K562 (cell line): ENCODE data around the gene RYK. TPM values are rescaled to one million over a fixed set of nuclear protein-coding genes. Genes with fewer than 3 reads are reported as not detected.

Experiments used
- ATAC-seq: fragments of 200-7000 bp; cut with Tn5 transposase; 3 replicates; pipeline ENCODE4 v1.9.1; 2020; ENCODE audit warnings: moderate library complexity
- BruUV-seq: library from RNA; stranded (reverse); fragments of 400-500 nt; replicated peaks from 2 replicates; lab custom pipeline; 2021; lab: Mats Ljungman, UMichigan
- CTCF ChIA-PET: fragments of 300-600 bp; formaldehyde crosslinking; extraction: SDS; loops from one replicate; lab custom pipeline; 2021; ENCODE audit warnings: low intra/inter-chr PET ratio; lab: Yijun Ruan, JAX
- POLR2A ChIA-PET: fragments of 300-600, 350-650 bp; sonication (Branson Sonifier 250); formaldehyde crosslinking; extraction: SDS; loops from one replicate; lab custom pipeline; 2021; ENCODE audit warnings: antibody characterized with exemption, inconsistent platforms; lab: Yijun Ruan, JAX
- DNase-seq, 4 experiments: peaks; one replicate each; pipeline versions ENCODE4 v3.0.0 to v3.0.0-alpha.2; 2011 to 2018; ENCODE audit warnings: low spot score in 3 of 4, mixed read lengths in 3 of 4; ENCODE audit errors: extremely low read depth in 1 of 4
- FAIRE-seq: peaks from 2 replicates; lab custom pipeline; 2011; peaks lifted over from hg19 to GRCh38; lab: Jason Lieb, UNC
- H2AFZ ChIP-seq: 2 replicates; pipeline ENCODE4 v1.6.0; 2011; ENCODE audit warnings: low read depth, low read length, control low read depth, inconsistent platforms
- H3K27ac ChIP-seq: fragments of 200-600 bp; 3 replicates; pipeline ENCODE4 v1.8.0; 2011; ENCODE audit warnings: low read depth, mild to moderate bottlenecking, control low read depth, inconsistent platforms, low read length, moderate library complexity, mixed read lengths; ENCODE audit errors: extremely low read depth
- H3K27me3 ChIP-seq, 2 experiments: fragments of 300-600 bp in 1 of 2; 2 replicates in 1 of 2; 3 replicates in 1 of 2; pipeline versions ENCODE4 v1.6.0 to v1.8.0; 2011; ENCODE audit warnings: inconsistent platforms in 2 of 2, low read length in 2 of 2, mild to moderate bottlenecking in 1 of 2, mixed read lengths in 1 of 2, moderate library complexity in 1 of 2; ENCODE audit not compliant: control insufficient read depth in 2 of 2, insufficient read depth in 2 of 2
- H3K36me3 ChIP-seq: fragments of 300-600 bp; 3 replicates; pipeline ENCODE4 v1.8.0; 2011; ENCODE audit warnings: mild to moderate bottlenecking, low read length, inconsistent platforms; ENCODE audit not compliant: control insufficient read depth, insufficient read depth
- H3K4me1 ChIP-seq, 2 experiments: fragments of 200-600 bp in 1 of 2; replicated peaks in 1 of 2; 2 replicates in 1 of 2; 3 replicates in 1 of 2; pipeline versions ENCODE4 v1.5.1 to v1.8.0; 2011; ENCODE audit warnings: inconsistent platforms in 2 of 2, low read length in 2 of 2, mild to moderate bottlenecking in 1 of 2, mixed read lengths in 1 of 2, moderate library complexity in 1 of 2; ENCODE audit not compliant: control insufficient read depth in 2 of 2, insufficient read depth in 2 of 2
- H3K4me2 ChIP-seq: 2 replicates; pipeline ENCODE4 v1.6.1; 2011; ENCODE audit warnings: low read length, control low read depth, inconsistent platforms, mixed read lengths; ENCODE audit not compliant: insufficient read depth
- H3K4me3 ChIP-seq: fragments of 200-600 bp; sonication (generic), shearing (Covaris generic); 2 replicates; pipeline ENCODE4 v1.5.1; 2016; ENCODE audit warnings: control low read depth, inconsistent platforms
- H3K79me2 ChIP-seq: fragments of 200-600 bp; 3 replicates; pipeline ENCODE4 v1.8.0; 2011; ENCODE audit warnings: low read length, inconsistent platforms; ENCODE audit not compliant: control insufficient read depth, insufficient read depth
- H3K9ac ChIP-seq, 2 experiments: 2 replicates each; pipeline versions ENCODE4 v1.6.0 to v1.6.1; 2011; ENCODE audit warnings: low read depth in 2 of 2, low read length in 2 of 2, control low read depth in 1 of 2, inconsistent platforms in 1 of 2, mild to moderate bottlenecking in 1 of 2, mixed read lengths in 1 of 2; ENCODE audit not compliant: insufficient read depth in 1 of 2
- H3K9me1 ChIP-seq: one replicate; pipeline ENCODE4 v1.6.0; 2011; ENCODE audit warnings: inconsistent platforms, mild to moderate bottlenecking, low read length, moderate library complexity; ENCODE audit not compliant: control insufficient read depth, insufficient read depth
- H3K9me3 ChIP-seq: replicated peaks from 2 replicates; pipeline ENCODE4 v1.5.1; 2011; ENCODE audit warnings: low read depth, low read length, inconsistent platforms; ENCODE audit not compliant: control insufficient read depth, insufficient read depth
- H4K20me1 ChIP-seq: replicated peaks from 2 replicates; pipeline ENCODE4 v1.6.1; 2011; ENCODE audit warnings: low read length, inconsistent platforms, mixed read lengths; ENCODE audit not compliant: control insufficient read depth, insufficient read depth
- MCM2 ChIP-seq: fragments of 450-650 bp; IDR thresholded peaks from 2 replicates; pipeline ENCODE4 v1.6.1; 2017; ENCODE audit warnings: low read depth, mild to moderate bottlenecking
- MECOM ChIP-seq: fragments of 250-450 bp; sonication (Bioruptor Pico); IDR thresholded peaks from 2 replicates; pipeline ENCODE4 v1.8.0; 2022; ENCODE audit warnings: inconsistent platforms
- PHTF2 ChIP-seq: fragments of 250-450 bp; sonication (Bioruptor Pico); IDR thresholded peaks from 2 replicates; pipeline ENCODE4 v1.5.0; 2021; ENCODE audit warnings: mild to moderate bottlenecking
- PURB ChIP-seq: sonication (generic); formaldehyde crosslinking; IDR thresholded peaks from 2 replicates; pipeline ENCODE4 v1.9.0; 2021; ENCODE audit warnings: low read depth, mild to moderate bottlenecking, missing genetic modification reagents
- SAP30 ChIP-seq: fragments of 200-600 bp; sonication (generic); IDR thresholded peaks from 2 replicates; pipeline ENCODE4 v1.6.1; 2012; ENCODE audit warnings: borderline replicate concordance, low read depth, mild to moderate bottlenecking, moderate library complexity, low read length, control low read depth, inconsistent platforms; ENCODE audit not compliant: insufficient read depth, poor library complexity, severe bottlenecking
- TAF15 ChIP-seq: fragments of 200-400 bp; formaldehyde crosslinking; IDR thresholded peaks from 2 replicates; pipeline ENCODE4 v1.6.1; 2017; ENCODE audit warnings: mild to moderate bottlenecking, low read depth, low read length, moderate library complexity
- TCF7L2 ChIP-seq: fragments of 150-350 bp; IDR thresholded peaks from 2 replicates; pipeline ENCODE4 v1.6.1; 2016; ENCODE audit warnings: low read depth, mild to moderate bottlenecking, low read length, moderate library complexity
- ZNF143 ChIP-seq: sonication (generic); formaldehyde crosslinking; IDR thresholded peaks from 2 replicates; pipeline ENCODE4 v1.9.0; 2022; ENCODE audit warnings: mild to moderate bottlenecking, missing genetic modification reagents
- ZNF311 ChIP-seq: fragments of 250-450 bp; sonication (Bioruptor Pico); IDR thresholded peaks from 2 replicates; pipeline ENCODE4 v1.4.0; 2020; ENCODE audit warnings: mild to moderate bottlenecking, moderate library complexity
- ZNF589 ChIP-seq: fragments of 200-800 bp; sonication (Bioruptor generic); IDR thresholded peaks from 2 replicates; pipeline ENCODE4 v1.6.1; 2016; ENCODE audit warnings: low read depth, missing genetic modification characterization, missing compliant biosample characterization
- ZNF766 ChIP-seq: fragments of 200-800 bp; sonication (Bioruptor generic); conservative IDR thresholded peaks from 2 replicates; pipeline ENCODE4 v1.6.1; 2016; ENCODE audit warnings: missing genetic modification characterization, missing compliant biosample characterization
- ZSCAN29 ChIP-seq: fragments of 450-650 bp; IDR thresholded peaks from 2 replicates; pipeline ENCODE4 v1.6.1; 2017
- WGBS: fragments of 100-300 bp; shearing (Covaris generic); methylation state at CpG from one replicate; pipeline ENCODE4 v1.1.6; 2016; ENCODE audit warnings: low coverage, mixed read lengths; ENCODE audit not compliant: insufficient coverage; ENCODE audit errors: missing lambda C conversion rate; 5-methylcytosine and 5-hydroxymethylcytosine counted together
- in situ Hi-C: fragments of 300-500 bp; cut with MboI; formaldehyde crosslinking; loops from 4 replicates; pipeline ENCODE4 v1.15.0; 2018; ENCODE audit warnings: inconsistent platforms, mixed read lengths
- intact Hi-C: fragments of 100-400 bp; cut with micrococcal nuclease; formaldehyde crosslinking; loops from 2 replicates; pipeline ENCODE4 v1.14.2; 2022
- polyA plus RNA-seq, 8 experiments: library from polyadenylated mRNA; depleted of rRNA in 4 of 8; stranded (reverse) in 5 of 8; unstranded in 3 of 8; fragments of >200 nt; fragmentation: Nextera tagmentation in 2 of 8; fragmentation: Illumina TruSeq in 1 of 8; extraction: Ambion mirVana in 2 of 8; extraction: Trizol in 1 of 8; gene quantifications; 2 replicates each; pipeline versions ENCODE4 v1.2.1 to v1.2.3, GENCODE V29; 2011 to 2014; ENCODE audit warnings: inconsistent platforms in 1 of 8, missing spikeins in 1 of 8
- total RNA-seq, 7 experiments: library from RNA; depleted of rRNA in 6 of 7; stranded (reverse); fragments of >200 nt in 6 of 7; fragmentation: Illumina TruSeq in 2 of 7; extraction: Trizol in 2 of 7; gene quantifications; 2 replicates each; pipeline versions ENCODE4 v1.2.1 to v1.2.3, GENCODE V29; 2011 to 2021; ENCODE audit warnings: low replicate concordance in 1 of 7
- TF ChIP-seq, protein P1 (sequence below): fragments of 250-450 bp; sonication (Bioruptor Pico); IDR thresholded peaks from 2 replicates; pipeline ENCODE4 v1.9.0; 2021; ENCODE audit warnings: mild to moderate bottlenecking, inconsistent platforms
- TF ChIP-seq, protein P2 (sequence below): fragments of 250-450 bp; sonication (Bioruptor Pico); IDR thresholded peaks from 2 replicates; pipeline ENCODE4 v1.8.0; 2021; ENCODE audit warnings: moderate library complexity, mild to moderate bottlenecking, inconsistent platforms
- TF ChIP-seq, protein P3 (sequence below): fragments of 450-650 bp; IDR thresholded peaks from 2 replicates; pipeline ENCODE4 v1.6.1; 2014; ENCODE audit warnings: low read depth, mild to moderate bottlenecking, moderate library complexity, borderline replicate concordance
- TF ChIP-seq, protein P4 (sequence below), 3 experiments: fragments of 200-800 bp in 1 of 3; sonication (Bioruptor generic) in 1 of 3; sonication (generic) in 1 of 3; formaldehyde crosslinking in 1 of 3; IDR thresholded peaks; 2 replicates each; pipeline versions ENCODE4 v1.6.1 to v1.8.0; 2016 to 2022; ENCODE audit warnings: mild to moderate bottlenecking in 2 of 3, missing compliant biosample characterization in 2 of 3, missing genetic modification characterization in 2 of 3, missing genetic modification reagents in 1 of 3

Gene RYK
- total and polyA plus RNA-seq, 9 of the 15 experiments (the other 6 are each of a cell fraction or from before 2014, with no cell fraction given) = 4.2 to 29.5 (median 16.6) TPM

DNA sequence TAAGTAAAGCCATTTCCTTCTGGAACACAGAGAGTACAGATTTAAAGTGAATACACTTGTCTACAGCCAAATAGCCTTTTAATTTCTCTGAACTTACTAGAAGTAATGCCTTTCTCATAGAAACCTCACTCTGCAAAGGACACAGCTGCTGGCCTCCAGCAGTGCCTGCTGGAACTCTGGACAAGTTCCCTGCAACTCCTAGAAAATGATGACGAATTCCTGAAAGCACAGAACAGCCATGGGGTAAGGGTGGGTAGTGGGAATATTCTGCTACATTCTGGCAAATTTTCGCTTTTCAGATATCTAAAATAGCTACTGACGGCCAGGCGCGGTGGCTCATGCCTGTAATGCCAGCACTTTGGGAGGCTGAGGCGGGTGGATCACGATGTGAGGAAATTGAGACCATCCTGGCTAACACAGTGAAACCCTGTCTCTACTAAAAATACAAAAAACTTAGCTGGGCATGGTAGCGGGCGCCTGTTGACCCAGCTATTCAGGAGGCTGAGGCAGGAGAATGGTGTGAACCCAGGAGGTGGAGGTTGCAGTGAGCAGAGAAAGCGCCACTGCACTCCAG, 34.4 kb downstream of the RYK start:
- FAIRE-seq (no peak), ATAC-seq (no peak), DNase-seq (no peak)
- H3K36me3 ChIP-seq = peaks cover 10% of the 10 kb centered on the region; the same call in 2 of the 3 replicates
- no peak overlapping the region for H3K27ac ChIP-seq
- ChIA-PET CTCF (no interaction called here), POLR2A (interaction anchor here (0.7 kb wide), 1 partner anchor 333 kb away, joined by 3 read pairs; no protein-coding TSS in a partner anchor)
- no peaks in the 10 kb centered on the region for H3K9me3 ChIP-seq
- H3K9me1 ChIP-seq = no peaks in the 10 kb centered on the region
- no peak overlapping the region for H3K4me3 ChIP-seq
- H3K79me2 ChIP-seq = no peaks in the 10 kb centered on the region; the same call in 2 of the 3 replicates
- no peak overlapping the region for H3K9ac ChIP-seq
- H2AFZ ChIP-seq = no peak overlapping the region
- H3K27me3 ChIP-seq = no peaks in the 10 kb centered on the region
- no peak overlapping the region for H3K4me2 ChIP-seq
- BruUV-seq = no TSS peak
- peaks cover 18% of the 10 kb centered on the region; the same call in 1 of the 2 replicates for H4K20me1 ChIP-seq
- no peaks in the 10 kb centered on the region; a peak in 1 of 5 replicates for H3K4me1 ChIP-seq
- TF ChIP-seq ZNF143 (CRISPR knock-in tag) (no peak), ZNF311 (CRISPR knock-in tag) (no peak), PURB (no peak), TAF15 (no peak), SAP30 (no peak), MECOM (no peak), ZNF766 (no peak), PHTF2 (CRISPR knock-in tag) (no peak), ZSCAN29 (no peak), TCF7L2 (no peak), ZNF589 (CRISPR knock-in tag) (no peak), MCM2 (no peak)
- TF ChIP-seq, protein P1, sequence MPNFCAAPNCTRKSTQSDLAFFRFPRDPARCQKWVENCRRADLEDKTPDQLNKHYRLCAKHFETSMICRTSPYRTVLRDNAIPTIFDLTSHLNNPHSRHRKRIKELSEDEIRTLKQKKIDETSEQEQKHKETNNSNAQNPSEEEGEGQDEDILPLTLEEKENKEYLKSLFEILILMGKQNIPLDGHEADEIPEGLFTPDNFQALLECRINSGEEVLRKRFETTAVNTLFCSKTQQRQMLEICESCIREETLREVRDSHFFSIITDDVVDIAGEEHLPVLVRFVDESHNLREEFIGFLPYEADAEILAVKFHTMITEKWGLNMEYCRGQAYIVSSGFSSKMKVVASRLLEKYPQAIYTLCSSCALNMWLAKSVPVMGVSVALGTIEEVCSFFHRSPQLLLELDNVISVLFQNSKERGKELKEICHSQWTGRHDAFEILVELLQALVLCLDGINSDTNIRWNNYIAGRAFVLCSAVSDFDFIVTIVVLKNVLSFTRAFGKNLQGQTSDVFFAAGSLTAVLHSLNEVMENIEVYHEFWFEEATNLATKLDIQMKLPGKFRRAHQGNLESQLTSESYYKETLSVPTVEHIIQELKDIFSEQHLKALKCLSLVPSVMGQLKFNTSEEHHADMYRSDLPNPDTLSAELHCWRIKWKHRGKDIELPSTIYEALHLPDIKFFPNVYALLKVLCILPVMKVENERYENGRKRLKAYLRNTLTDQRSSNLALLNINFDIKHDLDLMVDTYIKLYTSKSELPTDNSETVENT (CRISPR knock-in tag) = no peak
- TF ChIP-seq, protein P2, sequence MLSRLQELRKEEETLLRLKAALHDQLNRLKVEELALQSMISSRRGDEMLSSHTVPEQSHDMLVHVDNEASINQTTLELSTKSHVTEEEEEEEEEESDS (CRISPR knock-in tag) = no peak
- TF ChIP-seq, protein P3, sequence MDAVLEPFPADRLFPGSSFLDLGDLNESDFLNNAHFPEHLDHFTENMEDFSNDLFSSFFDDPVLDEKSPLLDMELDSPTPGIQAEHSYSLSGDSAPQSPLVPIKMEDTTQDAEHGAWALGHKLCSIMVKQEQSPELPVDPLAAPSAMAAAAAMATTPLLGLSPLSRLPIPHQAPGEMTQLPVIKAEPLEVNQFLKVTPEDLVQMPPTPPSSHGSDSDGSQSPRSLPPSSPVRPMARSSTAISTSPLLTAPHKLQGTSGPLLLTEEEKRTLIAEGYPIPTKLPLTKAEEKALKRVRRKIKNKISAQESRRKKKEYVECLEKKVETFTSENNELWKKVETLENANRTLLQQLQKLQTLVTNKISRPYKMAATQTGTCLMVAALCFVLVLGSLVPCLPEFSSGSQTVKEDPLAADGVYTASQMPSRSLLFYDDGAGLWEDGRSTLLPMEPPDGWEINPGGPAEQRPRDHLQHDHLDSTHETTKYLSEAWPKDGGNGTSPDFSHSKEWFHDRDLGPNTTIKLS = no peak
- TF ChIP-seq, protein P4, sequence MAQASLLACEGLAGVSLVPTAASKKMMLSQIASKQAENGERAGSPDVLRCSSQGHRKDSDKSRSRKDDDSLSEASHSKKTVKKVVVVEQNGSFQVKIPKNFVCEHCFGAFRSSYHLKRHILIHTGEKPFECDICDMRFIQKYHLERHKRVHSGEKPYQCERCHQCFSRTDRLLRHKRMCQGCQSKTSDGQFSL (CRISPR knock-in tag; IDR thresholded peaks at IDR 0.05) = no peak
- TF ChIP-seq, protein P4 (tag; IDR thresholded peaks at IDR 0.05) = no peak
- intact Hi-C loops (no loop called here), in situ Hi-C loops (no loop called here)
- WGBS = 92% methylated on average over 6 of the region's 10 CpGs
